Activated gamma-delta T cell (primary cell): ENCODE data around the gene ITPRIPL2.

ENCODE experiments used
- DNase-seq: peaks from one replicate; lab custom pipeline; 2025; lab: John Stamatoyannopoulos, UW

Gene ITPRIPL2

DNA sequence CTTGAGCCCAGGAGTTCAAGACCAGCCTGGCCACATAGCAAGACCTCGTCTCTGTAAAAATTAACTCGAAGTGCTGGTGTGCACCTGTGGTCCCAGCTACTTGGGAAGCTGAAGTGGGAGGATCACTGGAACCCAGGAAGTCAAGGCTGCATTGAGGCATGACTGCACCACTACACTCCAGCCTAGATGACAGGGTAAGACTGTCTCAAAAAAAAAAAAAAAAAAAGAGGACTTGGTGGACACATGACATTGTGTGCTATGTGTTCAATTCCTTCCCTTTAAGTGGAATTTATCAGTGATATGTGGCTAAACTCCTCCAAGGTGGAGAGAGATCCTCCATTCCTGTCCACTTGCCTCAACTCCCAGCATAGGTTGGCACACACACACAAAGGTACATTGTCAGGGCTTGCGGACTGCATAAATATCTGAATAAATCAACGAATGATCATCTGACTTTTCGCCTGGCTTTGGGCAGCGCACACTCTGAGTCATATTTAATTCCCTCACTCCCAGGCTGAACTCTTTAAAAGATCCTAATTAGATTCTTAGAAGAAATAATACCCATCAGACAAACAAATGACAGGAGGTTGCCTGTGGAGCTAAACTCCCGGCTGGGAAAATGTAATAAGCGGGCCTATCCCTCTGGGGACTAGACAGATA lies 29.3 kb downstream of the ITPRIPL2 start:
- no peak for DNase-seq

- no peak for DNase-seq
Observed at GRCh38 chr16:19143599-19143956, 29.8 kb downstream of the ITPRIPL2 start.

GRCh38 chr16:19145010-19145409 lies 31.2 kb downstream of the ITPRIPL2 start:
- DNase-seq, result no peak

GRCh38 chr16:19147126-19147525 lies 33.4 kb downstream of the ITPRIPL2 start:
- DNase-seq, result no peak

- no peak for DNase-seq
Observed at GRCh38 chr16:19147627-19148026, 33.9 kb downstream of the ITPRIPL2 start.

DNA sequence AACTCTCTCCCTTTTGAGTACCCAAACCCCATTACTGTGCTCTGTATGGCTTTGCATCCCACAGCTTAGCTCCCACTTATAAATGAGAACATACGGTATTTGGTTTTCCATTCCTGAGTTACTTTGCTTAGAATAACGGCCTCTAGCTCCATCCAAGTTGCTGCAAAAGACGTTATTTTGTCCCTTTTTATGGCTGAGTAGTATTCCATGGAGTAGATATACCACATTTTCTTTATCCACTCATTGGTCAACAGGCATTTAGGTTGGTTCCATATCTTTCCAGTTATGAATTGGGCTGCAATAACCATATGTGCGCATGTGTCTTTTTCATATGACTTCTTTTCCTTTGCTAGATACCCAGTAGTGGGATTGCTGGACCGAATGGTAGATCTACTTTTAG lies 34.4 kb downstream of the ITPRIPL2 start:
- no peak for DNase-seq

DNA sequence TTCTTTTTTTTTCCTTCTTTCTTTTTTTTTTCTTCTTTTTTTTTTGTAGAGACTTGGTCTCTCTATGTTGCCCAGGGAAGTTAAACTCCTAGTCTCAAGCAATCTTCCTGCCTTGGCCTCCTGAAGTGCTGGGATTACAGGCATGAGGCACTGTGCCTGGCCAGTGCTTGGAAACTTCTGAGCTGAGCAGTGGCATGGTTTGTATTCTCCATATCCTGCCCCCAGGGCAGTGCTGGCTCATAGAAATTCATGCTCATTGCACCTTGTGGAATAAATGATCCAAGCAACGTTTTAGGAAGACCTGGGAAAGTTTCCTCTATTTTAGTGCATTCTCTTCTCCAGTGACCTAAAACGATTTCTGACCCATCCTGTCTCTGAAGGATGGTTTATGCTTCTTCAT lies 37.5 kb downstream of the ITPRIPL2 start:
- no peak for DNase-seq

DNA sequence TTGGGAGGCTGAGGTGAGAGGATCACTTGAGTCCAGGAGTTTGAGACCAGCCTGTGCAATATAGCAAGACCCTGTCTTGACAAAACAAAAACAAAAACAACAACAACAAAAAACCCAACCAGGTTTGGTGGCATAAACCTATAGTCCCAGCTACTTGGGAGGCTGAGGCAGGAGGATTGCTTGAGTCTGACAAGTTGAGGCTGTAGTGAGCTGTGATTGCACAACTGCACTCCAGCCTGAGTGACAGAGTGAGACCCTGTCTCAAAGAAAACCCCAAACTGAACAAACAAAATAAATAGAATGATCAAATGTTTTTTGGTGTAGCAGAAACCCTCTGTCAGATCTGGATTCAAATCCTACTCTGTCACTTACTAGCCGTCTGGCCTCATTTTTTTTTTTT lies 38.3 kb downstream of the ITPRIPL2 start:
- DNase-seq, result no peak

DNA sequence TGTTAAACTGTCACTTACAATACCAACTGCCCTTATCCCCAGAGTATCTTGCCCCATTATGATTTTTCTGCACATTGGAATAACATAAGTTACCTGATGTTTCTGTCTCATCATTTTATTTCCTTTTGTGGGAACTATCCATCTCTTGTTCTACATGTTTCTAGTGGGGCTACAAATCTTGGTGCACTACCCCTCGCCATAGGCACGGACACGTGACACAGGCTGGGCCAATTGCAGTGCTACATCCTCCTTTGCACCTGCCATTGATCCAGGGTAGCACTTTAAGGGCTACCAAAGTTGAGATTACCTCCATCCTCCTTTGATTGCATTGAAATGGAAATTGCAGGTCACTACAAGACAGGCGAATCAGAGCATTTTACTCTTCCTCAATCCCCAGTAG lies 40.1 kb downstream of the ITPRIPL2 start:
- no peak for DNase-seq

GRCh38 chr16:19162085-19162484 lies 48.3 kb downstream of the ITPRIPL2 start:
- DNase-seq, result no peak

DNA sequence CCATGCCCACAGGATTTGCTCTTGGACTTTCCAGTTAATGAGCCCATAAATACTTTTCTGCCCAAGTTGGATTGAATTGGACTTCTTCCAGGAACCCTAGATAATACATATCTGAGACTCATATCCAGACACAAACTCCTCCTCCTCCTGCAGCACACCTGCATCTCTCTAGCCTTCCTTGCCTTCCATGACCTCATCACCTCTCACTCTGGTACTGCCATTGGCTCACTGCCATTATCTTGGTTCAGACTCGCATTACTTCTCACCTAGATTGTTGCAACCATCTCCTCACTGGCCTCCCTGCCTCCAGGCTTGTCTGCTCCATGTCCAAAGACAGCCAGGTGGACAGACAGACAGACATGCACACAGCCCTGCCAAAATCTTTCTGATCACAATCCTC lies 49.5 kb downstream of the ITPRIPL2 start:
- no peak for DNase-seq

DNA sequence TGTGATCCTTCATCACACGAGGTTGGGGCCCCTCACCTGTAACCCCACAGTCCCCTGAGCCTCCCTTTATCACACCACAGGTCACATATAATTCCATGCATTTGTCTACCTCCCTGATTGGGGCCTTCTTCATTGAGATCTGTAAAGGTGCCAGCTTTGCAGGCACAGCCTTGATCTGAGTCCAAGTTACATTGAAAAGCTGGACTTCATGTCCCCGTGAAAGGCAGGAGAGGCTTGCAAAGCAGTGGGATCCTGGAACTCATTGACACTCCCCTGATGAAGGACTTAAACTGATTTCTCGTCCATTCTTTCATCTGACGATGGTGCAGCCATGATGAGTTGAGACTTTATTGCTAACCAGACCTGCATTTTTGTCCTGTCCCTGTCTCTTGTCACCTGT lies 50.5 kb downstream of the ITPRIPL2 start:
- DNase-seq, result no peak

DNA sequence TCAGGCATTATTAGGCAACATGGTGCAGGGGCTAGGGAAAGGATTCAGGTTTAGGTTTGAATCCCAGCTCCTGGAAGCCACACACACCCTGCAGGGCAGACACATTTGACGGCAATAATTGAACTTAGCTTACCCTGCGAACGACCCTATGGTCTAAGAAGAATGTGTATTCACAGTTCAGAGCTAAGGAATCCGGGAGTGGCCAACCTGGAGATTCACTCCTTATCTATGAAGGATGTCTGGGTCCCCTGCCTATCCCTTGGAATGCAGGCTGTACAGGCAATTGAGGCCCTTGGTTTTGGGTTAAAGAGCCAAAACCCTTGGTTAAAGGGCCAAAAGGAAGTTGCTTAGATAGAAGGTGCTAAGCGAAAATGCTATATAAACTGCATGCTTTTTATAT lies 51.3 kb downstream of the ITPRIPL2 start:
- DNase-seq, result no peak

DNA sequence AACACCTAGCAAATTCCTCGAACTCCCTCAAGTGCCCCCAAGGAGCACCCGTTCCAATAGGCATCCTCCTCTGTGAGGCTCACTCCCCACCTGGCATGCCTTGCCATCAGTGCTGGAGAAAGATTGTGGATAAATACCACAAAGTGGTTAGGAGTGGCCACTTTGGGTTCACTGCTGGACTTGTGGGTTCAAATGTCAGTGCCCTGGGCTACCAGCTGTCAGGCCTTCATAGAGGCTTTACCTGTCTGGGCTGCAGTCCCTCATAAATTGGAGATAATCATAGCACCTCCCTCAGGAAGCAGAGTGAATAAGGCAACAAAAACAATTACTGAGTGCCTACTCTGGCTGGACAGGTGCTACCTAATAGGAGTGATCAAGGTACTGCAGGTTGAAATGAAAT lies 52.7 kb downstream of the ITPRIPL2 start:
- DNase-seq, result no peak

DNA sequence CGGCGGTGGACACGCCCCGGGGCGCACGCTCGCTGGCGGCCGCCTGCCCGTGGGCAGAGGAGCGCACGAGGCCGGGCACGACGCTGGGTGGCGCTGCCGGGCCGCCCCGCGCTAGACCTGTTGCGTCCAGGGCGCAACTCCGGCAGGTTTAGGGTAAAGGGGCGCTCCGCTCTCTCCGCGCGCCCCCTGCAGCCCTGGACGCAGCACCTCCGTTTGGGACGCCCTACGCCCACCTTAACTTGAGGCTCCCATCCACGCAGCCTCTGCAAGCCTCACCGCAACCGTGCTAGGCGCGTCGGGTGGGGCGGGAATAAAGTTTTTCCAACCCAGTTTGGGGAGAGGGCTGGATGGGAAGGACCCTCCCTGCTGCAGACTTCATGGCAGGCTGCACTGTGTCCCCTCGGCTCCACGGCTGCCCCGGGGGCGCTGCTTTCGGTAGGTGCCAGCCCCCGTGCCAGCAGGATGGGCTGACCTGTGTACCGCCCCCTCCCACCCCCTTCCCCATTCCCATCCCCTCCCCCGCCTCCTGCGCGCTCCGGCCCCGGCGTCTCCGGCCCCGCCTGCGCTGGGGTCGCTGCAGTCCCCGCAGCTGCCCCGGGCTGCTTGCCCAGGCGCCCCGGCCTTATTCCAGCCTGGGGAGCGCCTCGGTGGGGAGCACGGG lies 54.1 kb downstream of the ITPRIPL2 start, which contains the start of gene SYT17:
TSS of gene SYT17 (plus strand) at position 531 of the 661 bp plus-strand sequence. CDS start 407 bp downstream, outside the sequence.
- DNase-seq, result no peak

DNA sequence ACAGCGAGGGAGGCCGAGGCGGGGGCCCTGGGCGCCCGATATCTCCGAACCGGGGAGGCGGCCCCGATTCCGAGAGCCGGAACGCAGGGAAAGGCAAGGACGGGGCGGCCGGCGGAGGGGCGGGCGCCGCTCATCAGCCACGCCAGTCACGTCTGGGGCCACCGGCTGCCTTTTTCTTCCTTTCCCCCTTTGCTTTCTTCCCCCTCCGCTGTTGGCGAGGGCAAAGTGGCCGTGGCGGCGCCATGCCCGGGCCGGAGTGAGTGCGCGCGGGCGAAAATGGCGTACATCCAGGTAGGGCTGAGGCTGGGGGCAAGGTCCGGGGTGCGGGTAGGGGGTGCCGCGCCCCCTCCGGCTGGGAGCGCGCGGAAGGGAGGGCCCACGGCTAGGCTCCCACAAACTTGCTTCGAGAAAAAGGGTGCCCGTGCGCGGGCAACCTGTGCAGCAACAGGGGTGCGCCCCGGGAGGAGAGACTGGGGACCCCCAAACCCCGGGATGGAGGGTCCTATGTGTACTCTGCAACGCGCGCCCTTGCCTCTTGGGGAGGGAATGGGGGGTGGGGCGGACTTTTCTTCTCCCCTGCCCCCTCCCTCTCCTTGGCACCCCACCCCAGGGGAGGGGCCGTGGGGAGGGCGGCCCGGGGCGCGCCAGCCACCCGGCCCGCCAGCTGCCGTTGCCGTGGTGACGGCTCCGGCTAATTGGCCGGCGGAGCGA lies 54.8 kb downstream of the ITPRIPL2 start:
- DNase-seq, result no peak

DNA sequence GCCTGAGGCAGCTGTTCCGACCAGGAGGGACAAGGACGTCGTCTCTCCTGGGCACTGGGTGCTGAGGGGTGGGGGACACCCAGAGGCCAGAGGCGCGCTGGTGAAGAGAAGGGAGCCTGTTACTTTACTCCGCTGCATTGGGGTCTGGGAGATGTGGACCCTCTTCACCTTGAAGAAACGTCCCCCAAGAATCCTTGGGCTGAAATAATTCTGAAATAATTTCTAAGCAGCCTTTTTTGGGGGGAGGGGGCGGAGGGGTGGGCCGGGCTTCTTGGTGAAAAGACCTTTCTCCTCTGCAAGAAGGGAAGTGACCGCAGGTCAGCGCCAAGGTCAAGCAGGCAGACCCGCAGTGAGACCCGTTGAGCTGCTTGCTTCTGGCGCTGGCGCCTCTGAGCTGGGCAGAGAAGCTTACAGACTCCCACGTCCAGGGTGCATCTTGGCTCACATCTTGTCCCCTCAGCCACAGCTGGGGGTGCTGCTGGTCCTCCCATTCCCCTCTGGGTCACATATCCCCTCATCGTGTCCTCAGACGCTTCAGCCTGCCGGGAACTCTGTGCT lies 55.4 kb downstream of the ITPRIPL2 start:
- no peak for DNase-seq

DNA sequence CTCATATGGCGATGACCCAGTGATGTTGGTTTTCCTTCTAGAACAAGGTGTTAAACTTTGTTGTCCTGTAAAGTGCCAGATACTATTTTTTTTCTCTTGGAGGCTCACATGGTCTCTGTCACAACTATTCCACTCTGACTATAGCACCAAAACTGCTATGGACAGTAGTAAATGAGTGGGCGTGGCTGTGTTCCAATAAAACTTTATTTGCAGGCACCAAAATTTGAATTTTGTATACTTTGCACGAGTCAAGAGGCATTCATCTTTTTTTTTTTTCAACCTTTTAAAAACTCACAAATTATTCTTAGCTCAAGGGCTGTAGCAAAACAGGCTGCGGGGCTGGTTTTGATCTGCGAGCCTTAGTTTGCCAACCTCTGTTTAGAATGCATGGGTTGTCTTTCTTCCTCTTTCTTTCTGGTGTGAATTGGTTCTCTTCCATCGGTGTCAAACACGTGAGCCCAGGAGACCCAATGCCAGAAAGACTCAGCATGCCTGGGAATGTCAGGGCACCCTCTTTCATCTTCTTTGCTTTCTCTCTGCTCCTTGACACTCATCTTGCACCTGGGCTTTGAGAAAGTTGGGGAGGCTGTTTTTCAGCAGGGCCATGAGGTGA lies 56.4 kb downstream of the ITPRIPL2 start:
- no peak for DNase-seq
